ENCODE results near the gene DCTN4.

GRCh38 chr5:150794927-150795326, 36.1 kb upstream of the DCTN4 start:
- TF ChIP-seq CTCF (IDR thresholded peaks at IDR 0.05) (no peak), EP300 (IDR thresholded peaks at IDR 0.05) (no peak), POLR2A (IDR thresholded peaks at IDR 0.05; ENCODE audit: low read depth) (no peak), POLR2AphosphoS5 (IDR thresholded peaks at IDR 0.05) (no peak)
